Mesenchymal stem cell (in vitro differentiated cells and primary cell): ENCODE measurements around the gene KIAA1586. TPM values are rescaled to one million over a fixed set of nuclear protein-coding genes. Genes with fewer than 3 reads are reported as not detected.

Experiments
- DNase-seq: peaks from one replicate; pipeline ENCODE4 v3.0.0-alpha.2; 2013
- H2AFZ ChIP-seq: one replicate; pipeline ENCODE4 v1.6.1; 2013; ENCODE audit warnings: low read depth, mild to moderate bottlenecking, control low read depth, inconsistent platforms, low read length, moderate library complexity
- H2AK5ac ChIP-seq: 2 replicates; pipeline ENCODE4 v1.6.1; 2013; ENCODE audit warnings: low read length, moderate library complexity, mild to moderate bottlenecking, inconsistent platforms; ENCODE audit not compliant: severe bottlenecking
- H2BK120ac ChIP-seq: one replicate; pipeline ENCODE4 v1.6.1; 2013; ENCODE audit warnings: low read depth, mild to moderate bottlenecking, inconsistent platforms, low read length, moderate library complexity
- H2BK12ac ChIP-seq, 2 experiments: one replicate each; pipeline ENCODE4 v1.6.1; 2013; ENCODE audit warnings: inconsistent platforms in 2 of 2, low read length in 2 of 2, mild to moderate bottlenecking in 2 of 2, moderate library complexity in 2 of 2, control low read depth in 1 of 2
- H2BK15ac ChIP-seq: one replicate; pipeline ENCODE4 v1.6.1; 2013; ENCODE audit warnings: mild to moderate bottlenecking, low read depth, inconsistent platforms; ENCODE audit not compliant: poor library complexity, severe bottlenecking
- H2BK5ac ChIP-seq: 2 replicates; pipeline ENCODE4 v1.6.1; 2013; ENCODE audit warnings: low read depth, mild to moderate bottlenecking, low read length, control low read depth, inconsistent platforms; ENCODE audit not compliant: poor library complexity, severe bottlenecking
- H3K14ac ChIP-seq, 2 experiments: one replicate each; pipeline ENCODE4 v1.6.1; 2013; ENCODE audit warnings: inconsistent platforms in 2 of 2, low read length in 2 of 2, control low read depth in 1 of 2, mild to moderate bottlenecking in 1 of 2, moderate library complexity in 1 of 2
- H3K18ac ChIP-seq, 2 experiments: one replicate each; pipeline ENCODE4 v1.6.1; 2013; ENCODE audit warnings: inconsistent platforms in 2 of 2, low read length in 2 of 2, control low read depth in 1 of 2, low read depth in 1 of 2, mild to moderate bottlenecking in 1 of 2
- H3K23ac ChIP-seq, 2 experiments: one replicate each; pipeline ENCODE4 v1.6.1; 2013; ENCODE audit warnings: inconsistent platforms in 2 of 2, low read length in 2 of 2, mild to moderate bottlenecking in 2 of 2, moderate library complexity in 2 of 2, control low read depth in 1 of 2
- H3K27ac ChIP-seq: 2 replicates; pipeline ENCODE4 v1.5.1; 2013; ENCODE audit warnings: mild to moderate bottlenecking, moderate library complexity, low read length, control low read depth, inconsistent platforms; ENCODE audit not compliant: poor library complexity, severe bottlenecking
- H3K27me3 ChIP-seq, 2 experiments: 2 replicates each; pipeline versions ENCODE4 v1.6.1 to v1.7.0; 2013; ENCODE audit warnings: low read length in 2 of 2, mild to moderate bottlenecking in 2 of 2, moderate library complexity in 2 of 2, control low read depth in 1 of 2, inconsistent platforms in 1 of 2; ENCODE audit not compliant: control insufficient read depth in 1 of 2, insufficient read depth in 1 of 2
- H3K36me3 ChIP-seq, 2 experiments: 2 replicates each; pipeline versions ENCODE4 v1.6.1 to v1.7.0; 2013; ENCODE audit warnings: low read length in 2 of 2, control low read depth in 1 of 2, inconsistent platforms in 1 of 2, low read depth in 1 of 2, mild to moderate bottlenecking in 1 of 2; ENCODE audit not compliant: insufficient read depth in 2 of 2, control insufficient read depth in 1 of 2
- H3K4ac ChIP-seq, 2 experiments: one replicate each; pipeline ENCODE4 v1.6.1; 2013; ENCODE audit warnings: inconsistent platforms in 2 of 2, low read length in 2 of 2, mild to moderate bottlenecking in 2 of 2, moderate library complexity in 2 of 2, control low read depth in 1 of 2, low read depth in 1 of 2
- H3K4me1 ChIP-seq: 2 replicates; pipeline ENCODE4 v1.6.1; 2013; ENCODE audit warnings: low read depth, low read length, control low read depth; ENCODE audit not compliant: control insufficient read depth, insufficient read depth
- H3K4me2 ChIP-seq: 2 replicates; pipeline ENCODE4 v1.6.1; 2013; ENCODE audit warnings: low read length, mild to moderate bottlenecking, inconsistent platforms; ENCODE audit not compliant: poor library complexity, severe bottlenecking
- H3K4me3 ChIP-seq, 2 experiments: 2 replicates each; pipeline versions ENCODE4 v1.5.1 to v1.7.0; 2013; ENCODE audit warnings: low read length in 2 of 2, mild to moderate bottlenecking in 2 of 2, control low read depth in 1 of 2, low read depth in 1 of 2; ENCODE audit not compliant: insufficient read depth in 1 of 2
- H3K79me1 ChIP-seq: replicated peaks from 2 replicates; pipeline ENCODE4 v1.6.1; 2013; ENCODE audit warnings: mild to moderate bottlenecking, control low read depth, low read length, inconsistent platforms; ENCODE audit not compliant: poor library complexity, severe bottlenecking
- H3K9ac ChIP-seq: 2 replicates; pipeline ENCODE4 v1.7.0; 2013; ENCODE audit warnings: mild to moderate bottlenecking, low read length, moderate library complexity
- H3K9me3 ChIP-seq: 2 replicates; pipeline ENCODE4 v1.7.0; 2013; ENCODE audit warnings: mild to moderate bottlenecking, low read length; ENCODE audit not compliant: control insufficient read depth
- H4K8ac ChIP-seq: one replicate; pipeline ENCODE4 v1.6.1; 2013; ENCODE audit warnings: inconsistent platforms, mild to moderate bottlenecking, low read length, moderate library complexity
- H4K91ac ChIP-seq: one replicate; pipeline ENCODE4 v1.6.1; 2013; ENCODE audit warnings: mild to moderate bottlenecking, low read length, inconsistent platforms
- WGBS: methylation state at CpG from one replicate; pipeline ENCODE4 v1.1.7; 2013; ENCODE audit warnings: mixed read lengths; 5-methylcytosine and 5-hydroxymethylcytosine counted together
- small RNA-seq: library from polyadenylated mRNA; stranded (forward); fragments of <200 nt; extraction: miRNeasy Mini kit (QIAGEN cat#:217004); gene quantifications from one replicate; pipeline ENCODE3, GENCODE V24; 2013; ENCODE audit warnings: low read depth

The KIAA1586 gene

DNA sequence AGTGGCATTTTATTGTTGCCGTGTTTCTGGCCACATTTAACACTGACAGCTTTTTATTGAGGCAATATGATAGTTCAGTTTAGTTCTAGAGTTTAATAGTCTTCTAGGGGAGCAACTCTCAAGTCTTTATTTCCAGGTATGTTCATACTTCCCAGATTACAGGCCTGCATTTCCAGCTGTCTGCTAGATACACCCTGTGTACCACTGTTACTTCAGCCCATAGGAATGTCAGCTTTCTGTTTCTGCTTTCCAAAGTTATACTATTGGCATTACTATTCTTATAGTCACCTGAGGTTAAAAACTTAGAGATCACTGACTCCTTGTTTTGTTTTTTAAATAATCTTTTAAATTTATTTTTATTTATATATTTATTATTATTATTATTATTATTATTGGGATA lies 51.1 kb downstream of the KIAA1586 start:
- H3K9ac ChIP-seq, result peak overlapping the region; percentile 5
- DNase-seq, result peak; percentile 11
- no peak overlapping the region for H2BK15ac ChIP-seq
- no peak overlapping the region for H3K23ac ChIP-seq
- H3K27ac ChIP-seq, result peak overlapping the region; percentile 73
- H3K4me3 ChIP-seq, result no peak overlapping the region
- no peak overlapping the region for H3K4ac ChIP-seq
- peaks cover 10% of the 10 kb centered on the region for H3K79me1 ChIP-seq
- no peak overlapping the region for H3K14ac ChIP-seq
- H3K18ac ChIP-seq, result no peak overlapping the region
- H2BK5ac ChIP-seq, result no peak overlapping the region
- H3K27me3 ChIP-seq, result no peaks in the 10 kb centered on the region
- H2BK120ac ChIP-seq, result no peak overlapping the region
- H2AFZ ChIP-seq, result no peak overlapping the region
- peaks cover 8 to 70% of the 10 kb centered on the region in 2 experiments for H3K36me3 ChIP-seq
- H3K4me1 ChIP-seq, result peaks cover 1% of the 10 kb centered on the region
- no peak overlapping the region for H3K4me2 ChIP-seq
- H2AK5ac ChIP-seq, result no peak overlapping the region
- H4K8ac ChIP-seq, result no peak overlapping the region
- H4K91ac ChIP-seq, result no peak overlapping the region
- WGBS, result 100% methylated on average over 1 of the region's 1 CpG
- no peaks in the 10 kb centered on the region for H3K9me3 ChIP-seq
- H2BK12ac ChIP-seq, result no peak overlapping the region

DNA sequence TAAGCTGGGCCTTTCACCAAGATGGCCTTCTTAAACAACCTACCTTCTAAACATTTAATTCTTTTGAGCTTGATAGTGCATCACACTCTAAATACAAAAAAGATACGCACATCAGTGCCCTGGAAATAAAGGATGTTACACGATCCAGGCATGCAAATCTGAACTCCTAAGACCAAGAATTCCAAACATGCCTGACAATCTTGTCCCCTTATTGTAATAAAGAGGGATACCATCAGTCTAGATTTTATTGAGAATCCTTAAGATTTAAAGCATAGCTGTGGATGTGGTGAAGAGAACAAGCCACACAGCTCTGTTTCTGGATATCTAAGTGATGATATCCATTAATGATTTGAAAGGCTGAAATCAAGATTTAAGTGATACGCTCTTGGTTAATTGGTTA lies 56.5 kb downstream of the KIAA1586 start:
- Histone ChIP-seq H3K27ac (no peak overlapping the region), H3K18ac (no peak overlapping the region), H3K23ac (no peak overlapping the region), H3K4me2 (no peak overlapping the region), H2BK15ac (no peak overlapping the region), H2BK120ac (no peak overlapping the region), H4K91ac (no peak overlapping the region), H2BK12ac (no peak overlapping the region), H2AK5ac (no peak overlapping the region), H3K4me1 (no peaks in the 10 kb centered on the region), H3K9me3 (no peaks in the 10 kb centered on the region), H3K79me1 (peaks cover 11% of the 10 kb centered on the region), H3K4ac (no peak overlapping the region), H3K36me3 (peaks cover 8 to 82% of the 10 kb centered on the region in 2 experiments), H2BK5ac (no peak overlapping the region), H4K8ac (no peak overlapping the region), H3K14ac (no peak overlapping the region), H3K4me3 (no peak overlapping the region), H2AFZ (no peak overlapping the region), H3K9ac (no peak overlapping the region), H3K27me3 (no peaks in the 10 kb centered on the region)
- no peak for DNase-seq
- 92% methylated on average over 2 of the region's 3 CpGs for WGBS

- H3K79me1 ChIP-seq, result peaks cover 9% of the 10 kb centered on the region
- H2AFZ ChIP-seq, result no peak overlapping the region
- H3K4me1 ChIP-seq, result no peaks in the 10 kb centered on the region
- no peak overlapping the region for H2BK120ac ChIP-seq
- no peak overlapping the region for H2BK12ac ChIP-seq
- no peaks in the 10 kb centered on the region for H3K27me3 ChIP-seq
- H2BK5ac ChIP-seq, result no peak overlapping the region
- 100% methylated on average over 3 of the region's 5 CpGs for WGBS
- no peak for DNase-seq
- no peak overlapping the region for H2BK15ac ChIP-seq
- H3K18ac ChIP-seq, result no peak overlapping the region
- H3K27ac ChIP-seq, result no peak overlapping the region
- no peaks in the 10 kb centered on the region for H3K9me3 ChIP-seq
- H4K8ac ChIP-seq, result no peak overlapping the region
- H3K4me2 ChIP-seq, result no peak overlapping the region
- no peak overlapping the region for H3K4me3 ChIP-seq
- H3K4ac ChIP-seq, result no peak overlapping the region
- no peak overlapping the region for H3K23ac ChIP-seq
- H3K14ac ChIP-seq, result no peak overlapping the region
- H4K91ac ChIP-seq, result no peak overlapping the region
- no peak overlapping the region for H3K9ac ChIP-seq
- peaks cover 8 to 81% of the 10 kb centered on the region in 2 experiments for H3K36me3 ChIP-seq
- no peak overlapping the region for H2AK5ac ChIP-seq
These were observed 57.8 kb downstream of the KIAA1586 start for GRCh38 chr6:57104336-57104735.

Small RNAs within 50 kb of the gene (small RNA-seq; reads per million reads assigned to genes)
- gene FTH1P15, result not detected
